ENCODE results near the gene CREBBP.

Gene CREBBP

DNA sequence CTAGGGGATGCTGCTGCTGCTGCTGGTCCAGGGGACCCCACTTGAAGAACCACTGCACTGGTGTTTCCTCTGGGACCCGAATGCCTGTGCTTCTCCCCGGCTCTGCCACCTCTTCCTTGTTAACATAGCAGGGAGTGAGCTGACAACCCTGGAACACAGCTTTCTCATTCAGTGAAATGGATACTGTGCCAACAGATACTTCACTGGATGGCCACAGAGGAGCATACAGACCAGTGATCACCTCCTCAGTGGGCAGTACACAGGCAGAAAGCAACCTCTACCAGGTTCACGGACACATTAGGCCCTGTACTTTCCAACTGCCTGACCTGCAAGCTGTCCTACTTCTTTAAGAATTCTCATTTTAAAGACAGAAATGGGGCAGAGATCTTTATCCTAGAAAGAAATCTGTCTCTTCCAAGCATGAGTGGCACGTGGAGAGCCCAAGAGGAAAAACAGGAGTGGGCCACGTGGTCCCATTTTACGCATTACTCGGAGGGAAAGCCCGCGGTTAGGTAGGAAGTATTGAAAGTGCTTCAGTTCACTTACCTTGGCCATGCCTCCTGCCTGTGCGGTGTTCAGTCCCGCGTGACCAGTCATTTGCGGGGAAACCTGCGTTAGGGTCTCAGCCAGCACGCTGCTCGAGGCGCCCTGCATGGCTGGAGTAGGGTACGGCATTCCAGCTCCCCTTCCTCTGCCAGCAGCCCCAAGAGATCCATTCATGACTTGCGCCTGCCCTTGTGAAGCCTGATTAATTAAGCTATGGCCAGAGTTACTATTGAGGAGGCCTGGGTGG is 30.6 kb downstream of the CREBBP start:
- no peak for DNase-seq
- Histone ChIP-seq H3K4me3 (no peak overlapping the region), H3K36me3 (peaks cover 10 to 25% (median 20%) of the 10 kb centered on the region in 3 donors), H3K27me3 (no peaks in the 10 kb centered on the region), H3K4me1 (peaks cover 0 to 49% (median 17%) of the 10 kb centered on the region in 4 donors), H3K27ac (no peak overlapping the region), H3K9me3 (no peaks in the 10 kb centered on the region)
- TF ChIP-seq, protein P1, sequence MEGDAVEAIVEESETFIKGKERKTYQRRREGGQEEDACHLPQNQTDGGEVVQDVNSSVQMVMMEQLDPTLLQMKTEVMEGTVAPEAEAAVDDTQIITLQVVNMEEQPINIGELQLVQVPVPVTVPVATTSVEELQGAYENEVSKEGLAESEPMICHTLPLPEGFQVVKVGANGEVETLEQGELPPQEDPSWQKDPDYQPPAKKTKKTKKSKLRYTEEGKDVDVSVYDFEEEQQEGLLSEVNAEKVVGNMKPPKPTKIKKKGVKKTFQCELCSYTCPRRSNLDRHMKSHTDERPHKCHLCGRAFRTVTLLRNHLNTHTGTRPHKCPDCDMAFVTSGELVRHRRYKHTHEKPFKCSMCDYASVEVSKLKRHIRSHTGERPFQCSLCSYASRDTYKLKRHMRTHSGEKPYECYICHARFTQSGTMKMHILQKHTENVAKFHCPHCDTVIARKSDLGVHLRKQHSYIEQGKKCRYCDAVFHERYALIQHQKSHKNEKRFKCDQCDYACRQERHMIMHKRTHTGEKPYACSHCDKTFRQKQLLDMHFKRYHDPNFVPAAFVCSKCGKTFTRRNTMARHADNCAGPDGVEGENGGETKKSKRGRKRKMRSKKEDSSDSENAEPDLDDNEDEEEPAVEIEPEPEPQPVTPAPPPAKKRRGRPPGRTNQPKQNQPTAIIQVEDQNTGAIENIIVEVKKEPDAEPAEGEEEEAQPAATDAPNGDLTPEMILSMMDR (IDR thresholded peaks at IDR 0.05), result no peak
- intact Hi-C loops (cut with DNase I; ENCODE audit: low total_unique reads), result no loop called here

DNA sequence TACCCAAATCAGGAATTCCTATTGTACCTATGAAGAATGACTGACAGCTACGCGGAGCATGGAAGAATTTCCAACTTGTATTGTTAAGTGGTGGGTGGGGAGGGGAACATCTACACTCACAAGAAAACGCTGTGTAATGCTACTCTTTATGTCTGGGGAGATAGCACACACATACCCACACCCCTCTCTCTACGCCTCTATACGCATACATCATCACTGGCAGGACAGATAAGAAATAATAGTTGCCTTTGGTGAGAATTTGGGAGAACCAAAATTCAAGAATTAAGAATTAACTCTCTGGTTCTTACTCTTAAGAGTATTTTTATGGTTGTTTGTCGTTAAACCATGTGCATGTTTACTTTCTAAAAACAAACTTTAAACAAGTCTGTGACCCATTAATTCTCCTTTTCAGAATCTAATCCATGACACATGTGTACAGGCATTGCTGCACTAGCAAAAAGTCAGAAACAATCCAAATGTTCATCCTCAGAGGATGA is 33.9 kb downstream of the CREBBP start:
- H3K36me3 ChIP-seq, result peaks cover 10 to 25% (median 20%) of the 10 kb centered on the region in 3 donors
- H3K4me1 ChIP-seq, result peaks cover 0 to 41% (median 22%) of the 10 kb centered on the region in 4 donors
- TF ChIP-seq, protein P1 (IDR thresholded peaks at IDR 0.05), result no peak
- no peaks in the 10 kb centered on the region for H3K9me3 ChIP-seq
- no peak for DNase-seq
- no peak overlapping the region for H3K27ac ChIP-seq
- intact Hi-C loops (cut with DNase I; ENCODE audit: low total_unique reads), result no loop called here
- no peaks in the 10 kb centered on the region for H3K27me3 ChIP-seq
- no peak overlapping the region for H3K4me3 ChIP-seq

DNA sequence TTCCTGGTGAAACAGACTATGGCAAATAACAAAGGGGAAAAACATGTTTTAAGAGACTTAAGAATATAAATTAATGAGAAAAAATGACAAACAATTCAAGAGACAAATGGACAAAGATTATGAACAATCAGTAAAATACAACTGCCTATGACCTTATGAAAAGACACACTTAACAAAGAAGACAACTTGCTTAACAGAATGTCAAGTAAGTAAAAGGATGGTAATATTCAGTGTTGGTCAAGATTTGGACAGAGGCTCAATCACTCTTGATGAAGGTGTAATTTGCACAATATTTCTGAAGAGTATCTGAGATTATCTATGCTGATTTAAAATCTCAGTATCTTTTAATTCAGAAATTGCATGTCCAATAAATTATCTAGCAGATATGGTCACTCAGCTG is 34.4 kb downstream of the CREBBP start:
- TF ChIP-seq, protein P1 (IDR thresholded peaks at IDR 0.05), result no peak
- intact Hi-C loops (cut with DNase I; ENCODE audit: low total_unique reads), result no loop called here
- Histone ChIP-seq H3K4me3 (no peak overlapping the region), H3K9me3 (no peaks in the 10 kb centered on the region), H3K4me1 (peaks cover 0 to 47% (median 27%) of the 10 kb centered on the region in 4 donors), H3K27ac (no peak overlapping the region), H3K27me3 (no peaks in the 10 kb centered on the region), H3K36me3 (peaks cover 10 to 25% (median 20%) of the 10 kb centered on the region in 3 donors)
- DNase-seq, result no peak

DNA sequence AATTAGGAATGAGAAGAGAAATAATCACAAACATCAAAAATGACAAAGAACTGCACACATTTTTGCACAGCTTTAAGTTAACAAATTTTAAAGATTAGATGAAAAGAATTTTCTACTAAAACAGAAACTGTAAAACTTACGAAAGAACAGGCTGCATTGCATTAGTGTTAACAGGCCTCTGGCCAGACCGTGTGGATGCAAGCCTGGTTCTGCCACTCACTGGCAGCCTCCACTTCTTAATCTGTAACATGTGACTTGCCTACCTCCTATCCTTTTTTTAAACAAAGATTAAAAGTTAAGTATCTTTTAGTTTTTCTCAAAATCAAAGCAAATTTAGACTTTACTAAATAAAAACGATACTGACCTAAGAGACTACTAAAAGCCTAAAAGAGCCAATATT is 37.5 kb downstream of the CREBBP start:
- Histone ChIP-seq H3K36me3 (peaks cover 0 to 13% (median 6%) of the 10 kb centered on the region in 3 donors), H3K27me3 (no peaks in the 10 kb centered on the region), H3K4me1 (peaks cover 0 to 60% (median 30%) of the 10 kb centered on the region in 4 donors), H3K9me3 (no peaks in the 10 kb centered on the region), H3K27ac (peak overlapping the region in 1 of 2 donors; percentile 33), H3K4me3 (no peak overlapping the region)
- intact Hi-C loops (cut with DNase I; ENCODE audit: low total_unique reads), result no loop called here
- TF ChIP-seq, protein P1 (IDR thresholded peaks at IDR 0.05), result no peak
- peak; percentile 45 to 74 for DNase-seq

DNA sequence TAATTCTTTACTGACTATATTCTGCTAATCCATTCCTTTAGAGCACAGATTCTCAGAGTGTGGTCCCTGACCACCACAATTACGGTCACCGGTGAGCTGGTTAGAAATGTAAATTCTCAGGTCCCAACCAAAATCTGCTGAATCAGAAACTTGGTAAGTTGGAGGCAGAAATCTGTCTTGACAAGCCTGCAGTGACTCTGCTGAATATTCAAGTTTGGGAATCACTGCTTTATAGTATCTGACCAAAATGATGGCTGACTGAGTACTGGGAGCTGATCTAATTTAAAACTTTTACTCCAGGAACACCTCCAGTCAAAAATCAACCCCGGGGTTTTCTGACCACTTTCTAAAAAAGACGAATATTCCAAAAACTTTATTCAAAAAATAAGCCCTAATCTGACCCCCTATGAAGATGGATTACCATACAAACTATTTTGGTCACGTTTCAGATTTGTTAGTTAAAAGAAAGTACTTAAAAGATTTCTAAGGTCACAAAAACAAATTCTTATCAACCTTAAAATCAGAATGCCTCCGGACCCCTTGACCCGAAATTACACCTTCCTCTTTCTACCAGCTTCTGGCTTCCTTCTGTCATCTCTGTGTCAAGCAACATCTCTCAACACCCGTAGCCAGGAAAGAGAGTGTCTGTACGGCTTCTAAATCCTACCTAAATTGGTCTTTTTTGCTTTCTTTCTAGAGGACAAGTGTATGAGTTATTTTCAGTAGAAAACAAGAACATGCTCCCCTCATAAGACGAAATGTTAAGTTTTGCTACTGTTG is 38.6 kb downstream of the CREBBP start:
- no peaks in the 10 kb centered on the region for H3K27me3 ChIP-seq
- H3K27ac ChIP-seq, result peak overlapping the region; percentile 13 to 33
- intact Hi-C loops (cut with DNase I; ENCODE audit: low total_unique reads), result no loop called here
- H3K4me3 ChIP-seq, result no peak overlapping the region
- TF ChIP-seq, protein P1 (IDR thresholded peaks at IDR 0.05), result no peak
- peaks cover 0 to 69% (median 30%) of the 10 kb centered on the region in 4 donors for H3K4me1 ChIP-seq
- H3K36me3 ChIP-seq, result peaks cover 0 to 7% (median 0%) of the 10 kb centered on the region in 3 donors
- no peak for DNase-seq
- H3K9me3 ChIP-seq, result no peaks in the 10 kb centered on the region
